GM18526 (cell line): Measurements from ENCODE around the gene MS4A18.

ENCODE experiments used
- POLR2A ChIP-seq: IDR thresholded peaks from 3 replicates; pipeline ENCODE4 v1.6.1; 2011; ENCODE audit not compliant: insufficient read length; ENCODE audit errors: extremely low read depth

The MS4A18 gene

DNA sequence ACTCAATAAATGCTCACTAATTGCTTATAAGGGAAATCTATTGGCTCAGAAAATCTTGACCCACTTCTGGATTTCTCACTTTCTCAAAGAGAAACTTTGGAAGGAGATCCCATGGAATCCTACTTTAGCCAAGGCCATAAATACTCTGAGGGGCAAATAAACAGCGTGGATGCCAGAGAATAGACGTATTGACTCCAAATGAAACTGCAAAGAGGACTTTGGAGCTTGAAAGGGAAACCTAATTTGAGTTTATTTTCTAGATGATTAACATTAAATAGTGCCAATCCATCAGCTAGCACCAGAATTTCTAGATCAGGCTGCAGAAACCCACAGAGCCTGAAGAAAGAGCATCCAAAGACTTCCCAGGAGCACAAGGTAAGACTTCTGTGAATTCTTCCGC is at the start of gene MS4A18:
MS4A18 (plus strand) TSS at position 301 of the 400 bp plus-strand sequence.
- no peak for TF ChIP-seq POLR2A

- TF ChIP-seq POLR2A: no peak
These were observed 44.6 kb upstream of the MS4A18 start for GRCh38 chr11:60679879-60680278.

GRCh38 chr11:60680455-60681119 is 43.9 kb upstream of the MS4A18 start:
- TF ChIP-seq POLR2A: no peak

DNA sequence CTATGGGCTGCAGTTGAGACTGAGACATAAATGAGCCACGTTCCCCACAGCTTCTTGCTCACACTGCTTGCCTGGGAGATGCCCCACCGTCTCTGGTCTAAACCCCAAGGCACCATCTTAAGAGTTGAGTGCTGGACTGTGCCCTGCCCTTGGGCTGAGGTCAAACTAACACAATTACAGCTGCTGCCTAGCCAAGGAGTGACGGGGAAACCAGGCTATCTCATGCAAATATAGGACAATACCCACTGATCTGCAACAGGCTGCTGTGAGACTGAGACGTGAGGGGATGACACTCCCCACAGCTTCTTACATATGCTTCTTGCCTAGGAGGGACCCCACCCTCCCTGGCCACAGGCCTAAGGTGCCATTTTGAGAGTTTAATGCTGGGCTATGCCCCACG is 32.9 kb upstream of the MS4A18 start:
- no peak for TF ChIP-seq POLR2A

GRCh38 chr11:60699284-60699691 is 25.2 kb upstream of the MS4A18 start, which contains the start of gene MS4A8:
MS4A8 (plus strand) TSS chr11:60699612; CDS start chr11:60700861, 1,249 bp downstream.
- TF ChIP-seq POLR2A: no peak

- no peak for TF ChIP-seq POLR2A
These were observed 24.6 kb upstream of the MS4A18 start for GRCh38 chr11:60699936-60700335.

- TF ChIP-seq POLR2A: no peak
These were observed 23.6 kb upstream of the MS4A18 start for GRCh38 chr11:60700689-60701468.

GRCh38 chr11:60701469-60701818 is 23.1 kb upstream of the MS4A18 start:
- no peak for TF ChIP-seq POLR2A

- TF ChIP-seq POLR2A: no peak
These were observed 21.1 kb upstream of the MS4A18 start for GRCh38 chr11:60703374-60703773.

- no peak for TF ChIP-seq POLR2A
These were observed 18.6 kb upstream of the MS4A18 start for GRCh38 chr11:60705895-60706294.

- TF ChIP-seq POLR2A: no peak
These were observed 17.6 kb upstream of the MS4A18 start for GRCh38 chr11:60706931-60707330.

- no peak for TF ChIP-seq POLR2A
These were observed 14.0 kb upstream of the MS4A18 start for GRCh38 chr11:60710482-60710881.

- TF ChIP-seq POLR2A: no peak
These were observed 13.2 kb upstream of the MS4A18 start for GRCh38 chr11:60711276-60711675.

DNA sequence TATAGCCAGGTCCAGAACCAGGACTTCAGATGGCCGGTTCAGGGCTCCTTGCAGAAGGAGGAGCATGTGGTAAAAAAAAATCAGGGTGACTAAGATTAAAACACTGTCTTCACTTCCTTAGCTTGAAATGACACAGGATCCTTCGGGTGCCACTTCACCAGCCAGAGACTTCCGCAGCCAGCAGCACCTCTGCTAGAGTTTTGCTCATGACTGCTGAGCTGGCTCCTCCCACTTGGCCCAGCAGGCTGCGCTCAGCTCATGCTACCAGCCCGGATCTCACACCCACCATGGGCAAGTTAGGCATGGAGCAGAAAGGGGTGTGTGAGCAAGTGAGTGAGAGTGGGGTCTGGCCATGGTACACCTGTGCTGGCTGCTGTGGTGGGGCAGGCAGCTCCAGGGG is 6.6 kb upstream of the MS4A18 start:
- TF ChIP-seq POLR2A: no peak

GRCh38 chr11:60718524-60719316 is 5.8 kb upstream of the MS4A18 start:
- no peak for TF ChIP-seq POLR2A

- TF ChIP-seq POLR2A: no peak
These were observed 5.1 kb upstream of the MS4A18 start for GRCh38 chr11:60719391-60719790.
